ENCODE results near the gene SDK1. TPM values are rescaled to one million over a fixed set of nuclear protein-coding genes. Genes with fewer than 3 reads are reported as not detected.

The SDK1 gene
- total RNA-seq, 1 donor from 2014 or later: 5.4 TPM

DNA sequence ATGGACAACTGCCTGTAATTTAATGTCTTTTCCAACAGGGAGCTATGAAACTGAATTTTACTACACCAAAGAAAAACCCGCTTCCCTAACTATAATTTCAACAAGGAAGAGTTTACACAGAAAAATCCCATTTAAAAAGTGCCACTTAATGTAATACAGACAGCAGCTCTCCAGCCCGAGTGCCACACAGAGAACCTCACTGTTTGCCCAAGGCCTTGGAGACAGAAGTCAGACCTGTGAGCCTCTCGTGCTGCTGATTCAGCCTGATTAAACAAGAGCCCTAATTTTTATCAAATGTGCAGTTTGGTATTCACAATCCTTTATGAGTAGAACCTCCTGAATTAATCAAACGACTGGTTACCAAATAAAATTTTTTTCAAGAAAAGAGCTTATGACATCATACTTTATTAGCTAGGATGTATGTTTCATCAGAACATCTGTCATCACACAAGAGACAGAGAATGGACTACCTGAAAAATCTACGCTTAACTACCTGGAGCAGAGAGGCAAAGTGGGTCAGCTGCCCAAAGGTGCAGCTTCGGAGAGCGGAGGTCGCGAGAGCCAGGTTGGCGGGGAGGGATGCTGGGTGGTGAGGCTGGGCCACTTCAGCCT lies 543.6 kb downstream of the SDK1 start:
- TF ChIP-seq, protein P1, sequence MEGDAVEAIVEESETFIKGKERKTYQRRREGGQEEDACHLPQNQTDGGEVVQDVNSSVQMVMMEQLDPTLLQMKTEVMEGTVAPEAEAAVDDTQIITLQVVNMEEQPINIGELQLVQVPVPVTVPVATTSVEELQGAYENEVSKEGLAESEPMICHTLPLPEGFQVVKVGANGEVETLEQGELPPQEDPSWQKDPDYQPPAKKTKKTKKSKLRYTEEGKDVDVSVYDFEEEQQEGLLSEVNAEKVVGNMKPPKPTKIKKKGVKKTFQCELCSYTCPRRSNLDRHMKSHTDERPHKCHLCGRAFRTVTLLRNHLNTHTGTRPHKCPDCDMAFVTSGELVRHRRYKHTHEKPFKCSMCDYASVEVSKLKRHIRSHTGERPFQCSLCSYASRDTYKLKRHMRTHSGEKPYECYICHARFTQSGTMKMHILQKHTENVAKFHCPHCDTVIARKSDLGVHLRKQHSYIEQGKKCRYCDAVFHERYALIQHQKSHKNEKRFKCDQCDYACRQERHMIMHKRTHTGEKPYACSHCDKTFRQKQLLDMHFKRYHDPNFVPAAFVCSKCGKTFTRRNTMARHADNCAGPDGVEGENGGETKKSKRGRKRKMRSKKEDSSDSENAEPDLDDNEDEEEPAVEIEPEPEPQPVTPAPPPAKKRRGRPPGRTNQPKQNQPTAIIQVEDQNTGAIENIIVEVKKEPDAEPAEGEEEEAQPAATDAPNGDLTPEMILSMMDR (IDR thresholded peaks at IDR 0.05): no peak
- no peak overlapping the region for H3K27ac Mint-ChIP-seq (ENCODE audit: unreplicated experiment)
- H3K4me3 Mint-ChIP-seq (ENCODE audit: unreplicated experiment): no peak overlapping the region
- no peaks in the 10 kb centered on the region for H3K36me3 Mint-ChIP-seq (ENCODE audit: unreplicated experiment)
- no peaks in the 10 kb centered on the region for H3K9me3 Mint-ChIP-seq (ENCODE audit: unreplicated experiment)
- no peak for DNase-seq (ENCODE audit: extremely low spot score, unreplicated experiment)
- no peaks in the 10 kb centered on the region for H3K27me3 Mint-ChIP-seq (ENCODE audit: unreplicated experiment)
- H3K4me1 Mint-ChIP-seq (ENCODE audit: unreplicated experiment): no peaks in the 10 kb centered on the region

DNA sequence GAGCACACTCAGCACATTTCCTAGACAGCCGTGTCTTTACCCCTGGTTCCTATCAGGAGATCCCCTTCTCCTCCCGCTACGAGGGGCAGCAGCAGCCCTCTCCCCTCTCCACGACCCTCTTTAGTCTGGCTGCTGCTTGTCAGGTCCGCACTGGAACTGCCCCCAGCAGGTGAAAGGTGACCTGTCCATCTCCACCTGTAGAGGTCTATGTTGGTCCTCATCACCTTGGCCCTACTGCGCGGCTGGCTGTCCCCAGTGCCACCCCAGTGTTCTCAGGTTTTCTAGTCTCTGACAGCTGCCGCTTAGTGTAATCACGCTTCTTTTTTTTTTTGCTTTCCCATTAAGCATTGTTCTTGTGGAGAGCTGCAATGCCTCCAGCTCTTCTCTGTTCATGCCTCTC lies 545.7 kb downstream of the SDK1 start:
- H3K27me3 Mint-ChIP-seq (ENCODE audit: unreplicated experiment): no peaks in the 10 kb centered on the region
- H3K36me3 Mint-ChIP-seq (ENCODE audit: unreplicated experiment): no peaks in the 10 kb centered on the region
- TF ChIP-seq, protein P1 (IDR thresholded peaks at IDR 0.05): no peak
- no peaks in the 10 kb centered on the region for H3K9me3 Mint-ChIP-seq (ENCODE audit: unreplicated experiment)
- no peak overlapping the region for H3K27ac Mint-ChIP-seq (ENCODE audit: unreplicated experiment)
- H3K4me3 Mint-ChIP-seq (ENCODE audit: unreplicated experiment): no peak overlapping the region
- peak; percentile 59 for DNase-seq (ENCODE audit: extremely low spot score, unreplicated experiment)
- no peaks in the 10 kb centered on the region for H3K4me1 Mint-ChIP-seq (ENCODE audit: unreplicated experiment)

DNA sequence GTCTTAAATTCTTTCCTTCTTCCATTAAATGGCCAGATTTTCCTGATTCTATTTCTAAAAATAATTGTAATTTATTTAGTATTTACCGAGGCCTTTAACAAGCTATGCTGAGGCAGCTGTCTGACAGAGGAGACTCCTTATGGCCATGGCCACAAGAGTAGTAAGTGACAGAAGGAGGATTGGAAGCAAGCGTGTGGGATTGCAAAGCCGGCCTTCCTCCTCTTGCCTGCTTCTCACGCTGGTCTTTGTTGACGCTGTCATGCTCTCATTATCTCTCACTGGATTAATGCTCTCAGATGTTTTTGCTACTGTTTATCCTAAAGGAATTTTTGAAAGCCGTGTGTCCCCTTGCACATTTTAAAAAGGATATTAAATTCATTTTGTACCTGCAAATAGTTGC lies 546.3 kb downstream of the SDK1 start:
- TF ChIP-seq, protein P1 (IDR thresholded peaks at IDR 0.05): no peak
- no peaks in the 10 kb centered on the region for H3K27me3 Mint-ChIP-seq (ENCODE audit: unreplicated experiment)
- DNase-seq (ENCODE audit: extremely low spot score, unreplicated experiment): no peak
- H3K27ac Mint-ChIP-seq (ENCODE audit: unreplicated experiment): no peak overlapping the region
- no peaks in the 10 kb centered on the region for H3K4me1 Mint-ChIP-seq (ENCODE audit: unreplicated experiment)
- H3K36me3 Mint-ChIP-seq (ENCODE audit: unreplicated experiment): no peaks in the 10 kb centered on the region
- no peak overlapping the region for H3K4me3 Mint-ChIP-seq (ENCODE audit: unreplicated experiment)
- no peaks in the 10 kb centered on the region for H3K9me3 Mint-ChIP-seq (ENCODE audit: unreplicated experiment)

- Mint-ChIP-seq H3K36me3 (ENCODE audit: unreplicated experiment) (peaks cover 2% of the 10 kb centered on the region), H3K27ac (ENCODE audit: unreplicated experiment) (no peak overlapping the region), H3K9me3 (ENCODE audit: unreplicated experiment) (peaks cover 11% of the 10 kb centered on the region), H3K27me3 (ENCODE audit: unreplicated experiment) (no peaks in the 10 kb centered on the region), H3K4me1 (ENCODE audit: unreplicated experiment) (peaks cover 8% of the 10 kb centered on the region), H3K4me3 (ENCODE audit: unreplicated experiment) (no peak overlapping the region)
- no peak for DNase-seq (ENCODE audit: extremely low spot score, unreplicated experiment)
- TF ChIP-seq, protein P1 (IDR thresholded peaks at IDR 0.05): no peak
These were observed 558.4 kb downstream of the SDK1 start for GRCh38 chr7:3859431-3859830.

DNA sequence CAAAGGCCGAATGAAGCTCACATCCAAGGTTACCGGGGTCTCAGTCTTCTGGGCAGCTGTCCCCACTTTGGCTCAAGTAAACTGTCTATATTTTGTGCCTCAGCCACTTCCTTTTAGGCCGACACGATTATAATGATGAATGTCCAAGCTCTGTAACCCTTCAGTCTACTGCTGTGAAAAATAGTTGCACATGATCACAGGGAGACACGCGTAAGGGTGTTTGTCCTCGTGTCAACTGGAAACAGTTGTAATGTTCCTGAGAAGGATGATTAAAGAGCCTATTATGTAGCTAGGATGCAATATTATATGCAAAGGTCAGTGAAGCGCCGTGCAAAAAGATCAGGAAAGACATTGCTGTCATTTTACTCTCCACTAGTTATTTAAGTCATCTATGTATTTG lies 559.9 kb downstream of the SDK1 start:
- Mint-ChIP-seq H3K27me3 (ENCODE audit: unreplicated experiment) (no peaks in the 10 kb centered on the region), H3K9me3 (ENCODE audit: unreplicated experiment) (peaks cover under 1% of the 10 kb centered on the region), H3K27ac (ENCODE audit: unreplicated experiment) (no peak overlapping the region), H3K4me1 (ENCODE audit: unreplicated experiment) (peaks cover 8% of the 10 kb centered on the region), H3K36me3 (ENCODE audit: unreplicated experiment) (peaks cover 3% of the 10 kb centered on the region), H3K4me3 (ENCODE audit: unreplicated experiment) (no peak overlapping the region)
- DNase-seq (ENCODE audit: extremely low spot score, unreplicated experiment): no peak
- TF ChIP-seq, protein P1 (IDR thresholded peaks at IDR 0.05): no peak

All from osteocyte (in vitro differentiated cells).